HUES64 (cell line): ENCODE results near the gene RNF25.

ENCODE experiments used
- H3K27ac ChIP-seq: 2 replicates; pipeline ENCODE4 v1.7.0; 2013; ENCODE audit warnings: low read depth, low read length, inconsistent platforms
- H3K27me3 ChIP-seq: 2 replicates; pipeline ENCODE4 v1.6.1; 2013; ENCODE audit warnings: mild to moderate bottlenecking, low read length; ENCODE audit not compliant: insufficient read depth
- H3K36me3 ChIP-seq: 2 replicates; pipeline ENCODE4 v1.6.1; 2013; ENCODE audit warnings: mild to moderate bottlenecking, low read length; ENCODE audit not compliant: insufficient read depth
- H3K4me1 ChIP-seq: 2 replicates; pipeline ENCODE4 v1.6.1; 2013; ENCODE audit warnings: mild to moderate bottlenecking, low read length, moderate library complexity; ENCODE audit not compliant: insufficient read depth
- H3K4me3 ChIP-seq: 2 replicates; pipeline ENCODE4 v1.5.1; 2013; ENCODE audit warnings: mild to moderate bottlenecking, low read length, moderate library complexity
- H3K9ac ChIP-seq: 2 replicates; pipeline ENCODE4 v1.6.1; 2013; ENCODE audit warnings: mild to moderate bottlenecking, low read depth, low read length
- H3K9me3 ChIP-seq: 2 replicates; pipeline ENCODE4 v1.6.1; 2013; ENCODE audit warnings: low read depth, low read length; ENCODE audit not compliant: insufficient read depth
- WGBS: fragments of 150-250, 120-280 bp; methylation state at CpG from one replicate; pipeline ENCODE4 v1.1.7; 2013; ENCODE audit warnings: missing lambda C conversion rate; 5-methylcytosine and 5-hydroxymethylcytosine counted together

RNF25 gene

GRCh38 chr2:218622606-218623365, 49.0 kb downstream of the RNF25 start:
- Histone ChIP-seq H3K4me3 (no peak overlapping the region), H3K9me3 (no peaks in the 10 kb centered on the region), H3K9ac (no peak overlapping the region), H3K36me3 (no peaks in the 10 kb centered on the region), H3K27me3 (no peaks in the 10 kb centered on the region), H3K4me1 (no peaks in the 10 kb centered on the region), H3K27ac (no peak overlapping the region)
- 91% methylated on average over 7 of the region's 7 CpGs for whole genome bisulfite sequencing

- Histone ChIP-seq H3K36me3 (no peaks in the 10 kb centered on the region), H3K9ac (no peak overlapping the region), H3K27ac (no peak overlapping the region), H3K27me3 (no peaks in the 10 kb centered on the region), H3K4me3 (no peak overlapping the region), H3K9me3 (no peaks in the 10 kb centered on the region), H3K4me1 (no peaks in the 10 kb centered on the region)
- 76% methylated on average over 6 of the region's 7 CpGs for WGBS
These were observed 50.8 kb downstream of the RNF25 start for GRCh38 chr2:218621007-218621406.

GRCh38 chr2:218618102-218618860, 53.5 kb downstream of the RNF25 start:
- WGBS: 88% methylated on average over 9 of the region's 9 CpGs
- Histone ChIP-seq H3K36me3 (no peaks in the 10 kb centered on the region), H3K4me3 (no peak overlapping the region), H3K27me3 (no peaks in the 10 kb centered on the region), H3K9me3 (no peaks in the 10 kb centered on the region), H3K4me1 (no peaks in the 10 kb centered on the region), H3K9ac (no peak overlapping the region), H3K27ac (no peak overlapping the region)

GRCh38 chr2:218615868-218616315, 55.9 kb downstream of the RNF25 start:
- Histone ChIP-seq H3K4me1 (no peaks in the 10 kb centered on the region), H3K27me3 (no peaks in the 10 kb centered on the region), H3K36me3 (no peaks in the 10 kb centered on the region), H3K9me3 (no peaks in the 10 kb centered on the region), H3K4me3 (no peak overlapping the region), H3K27ac (no peak overlapping the region), H3K9ac (no peak overlapping the region)
- WGBS: 88% methylated on average over 6 of the region's 6 CpGs
